UCSD-AML1 (cell line): ENCODE measurements around the gene CEP250.
"Not testable (repeated sequence)": the region's sequence is repeated elsewhere in the genome, so short reads cannot be mapped to it uniquely, and the experiment has no call there.

Experiments used
- DNase-seq: peaks from one replicate; lab custom pipeline; 2025; ENCODE audit not compliant: unreplicated experiment; lab: John Stamatoyannopoulos, UW

CEP250 gene

DNA sequence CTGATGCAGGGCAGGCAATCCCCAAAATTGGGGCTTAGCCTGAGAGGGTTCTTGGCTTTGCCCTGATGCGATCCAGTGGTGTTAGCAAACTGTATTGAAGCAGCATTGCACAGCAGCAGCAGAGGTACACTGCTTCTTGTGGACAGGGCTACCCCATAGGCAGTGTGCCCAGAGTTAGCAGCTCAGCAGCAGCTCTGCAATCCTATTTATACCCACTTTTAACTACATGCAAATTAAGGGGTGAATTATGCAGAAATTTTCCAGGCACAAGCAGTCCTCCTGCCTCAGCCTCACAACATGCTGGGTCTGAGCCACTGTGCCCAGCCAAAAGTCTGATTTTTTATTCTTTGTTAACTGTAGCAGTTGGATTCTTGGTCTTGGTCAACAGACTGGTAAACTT lies 70.2 kb downstream of the CEP250 start:
- no peak for DNase-seq

DNA sequence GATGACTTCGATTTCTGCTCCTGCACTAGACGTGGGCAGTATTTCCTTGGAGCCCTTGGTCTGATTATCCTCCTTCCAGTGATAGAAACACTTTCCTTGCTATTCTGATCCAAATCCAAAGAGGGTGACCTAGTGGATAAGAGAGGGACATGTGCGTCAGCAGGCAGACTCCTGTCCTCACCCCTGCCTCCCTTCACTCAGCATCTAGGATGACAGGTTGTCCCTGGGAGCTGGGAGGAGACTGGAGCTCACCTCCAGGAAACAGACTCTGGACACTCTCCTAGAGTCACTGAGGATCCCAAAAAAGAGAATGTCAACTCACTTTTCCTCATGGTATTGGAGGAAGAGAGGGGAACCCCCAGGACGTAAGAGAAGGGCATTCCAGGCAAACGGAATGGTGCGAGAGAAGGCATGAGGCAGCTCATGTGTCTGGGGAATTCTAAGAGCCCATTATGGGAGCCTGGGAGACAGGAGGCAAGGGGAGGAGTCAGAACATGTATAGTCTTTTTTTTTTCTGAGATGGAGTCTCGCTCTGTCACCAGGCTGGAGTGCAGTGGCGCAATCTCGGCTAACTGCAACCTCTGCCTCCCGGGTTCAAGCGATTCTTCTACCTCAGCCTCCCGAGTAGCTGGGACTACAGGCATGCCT lies 71.8 kb downstream of the CEP250 start:
- DNase-seq = no peak

DNA sequence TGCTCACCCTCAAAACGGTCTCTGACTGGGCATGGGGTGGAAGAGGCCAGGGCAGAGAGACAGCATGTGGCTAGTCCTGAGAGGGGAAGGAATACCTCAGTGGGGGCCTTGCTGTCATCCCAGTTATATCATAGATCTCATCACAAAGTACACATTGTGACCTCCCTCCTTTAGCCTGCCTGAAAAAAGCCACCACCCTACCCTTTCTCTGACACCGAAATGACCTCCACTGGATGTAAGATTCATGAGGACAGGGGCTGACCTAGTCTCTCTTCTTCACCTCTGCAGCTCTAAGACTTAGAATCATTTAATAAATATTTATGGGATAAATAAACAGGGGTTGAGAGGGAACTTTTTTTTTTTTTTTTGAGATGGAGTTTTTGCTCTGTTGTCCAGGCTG lies 74.2 kb downstream of the CEP250 start, which contains the start of gene C20orf173:
Gene C20orf173, minus strand, starts transcription at position 101 of the 400 bp plus-strand sequence. CDS start 279 bp downstream, outside the sequence.
- no peak for DNase-seq

DNA sequence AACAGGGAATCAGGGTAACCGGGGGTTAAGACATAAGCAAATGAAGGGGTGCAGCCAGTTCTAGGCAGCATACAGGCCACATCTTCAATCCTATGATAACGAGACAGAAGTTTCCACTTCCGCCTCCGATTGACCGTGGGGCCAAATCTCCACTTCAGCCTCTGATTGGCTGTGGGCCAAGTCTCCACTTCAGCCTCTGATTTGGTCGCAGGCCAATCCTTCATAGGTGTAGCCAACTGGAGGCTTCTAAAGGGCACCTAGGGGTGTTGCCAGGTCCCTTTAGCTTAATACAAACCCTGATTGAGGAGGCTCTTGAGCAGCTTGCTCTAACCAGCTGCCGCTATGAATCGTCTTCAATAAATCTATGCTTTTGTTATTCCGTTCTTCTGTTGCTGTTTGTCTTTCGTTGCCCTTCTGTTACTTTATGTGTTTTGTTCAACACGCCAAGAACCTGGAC lies 84.4 kb downstream of the CEP250 start:
- DNase-seq = peak; percentile 19

DNA sequence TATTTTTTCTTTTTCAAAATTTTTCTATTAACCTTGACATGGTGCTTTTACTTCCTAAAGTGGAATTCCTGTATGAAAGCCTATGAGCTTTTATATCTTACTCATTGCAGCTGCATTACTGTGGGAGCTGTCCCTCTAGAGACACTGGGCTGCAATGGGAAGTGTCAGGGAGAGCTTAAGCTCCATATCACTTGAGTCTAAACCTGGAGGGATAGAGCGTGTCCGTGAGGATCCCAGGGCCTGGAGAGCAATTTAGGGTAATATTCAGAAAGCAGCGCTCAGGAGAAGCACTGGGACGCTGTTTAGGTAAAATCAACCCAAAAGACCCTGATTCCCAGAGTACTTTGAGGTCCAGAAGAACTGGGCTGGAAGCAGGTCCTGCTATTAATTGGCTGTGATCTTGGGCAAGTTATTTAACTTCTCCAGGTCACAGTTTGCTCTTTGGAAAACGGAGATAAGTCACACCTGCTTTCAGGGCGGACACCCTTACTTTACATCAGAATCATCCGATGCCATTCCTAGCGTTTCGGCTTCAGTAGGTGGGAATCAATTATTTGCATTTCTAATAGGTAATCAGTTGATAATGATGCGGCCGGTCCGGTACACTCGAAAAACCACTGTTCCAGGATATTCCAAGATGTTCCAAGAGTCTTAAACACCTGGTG lies 85.9 kb downstream of the CEP250 start:
- DNase-seq = no peak

DNA sequence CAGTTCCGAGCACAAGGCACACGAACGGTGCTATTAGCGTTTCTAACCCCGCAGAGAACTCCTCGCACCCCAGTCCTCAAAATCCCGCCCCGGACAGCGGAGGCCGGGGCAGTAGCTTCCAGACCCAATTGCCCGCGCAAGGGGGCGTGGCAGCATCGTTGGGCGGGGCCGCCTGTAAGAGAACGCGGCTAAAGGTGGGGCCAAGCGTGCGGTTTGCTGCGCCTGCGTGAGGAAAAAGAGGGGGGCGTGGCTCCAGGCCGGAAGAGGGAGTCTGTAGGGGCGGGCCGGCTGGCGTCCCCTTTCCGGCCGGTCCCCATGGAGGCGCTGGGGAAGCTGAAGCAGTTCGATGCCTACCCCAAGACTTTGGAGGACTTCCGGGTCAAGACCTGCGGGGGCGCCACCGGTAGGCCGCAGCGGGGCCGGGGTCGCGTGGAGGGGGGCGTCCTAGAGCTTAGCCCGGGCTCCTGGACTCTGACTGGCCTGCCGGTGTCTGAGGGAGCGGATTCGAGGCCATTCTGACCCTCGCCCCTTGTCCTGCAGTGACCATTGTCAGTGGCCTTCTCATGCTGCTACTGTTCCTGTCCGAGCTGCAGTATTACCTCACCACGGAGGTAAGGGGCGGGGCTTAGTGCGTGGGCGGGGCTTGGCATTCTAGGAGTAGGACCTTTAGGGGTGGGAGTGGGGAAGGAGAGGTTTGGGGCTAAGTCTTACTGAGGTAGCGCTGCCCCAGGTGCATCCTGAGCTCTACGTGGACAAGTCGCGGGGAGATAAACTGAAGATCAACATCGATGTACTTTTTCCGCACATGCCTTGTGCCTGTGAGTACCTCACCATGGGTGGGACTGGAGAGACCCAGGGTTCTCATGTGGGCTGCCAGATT lies 86.6 kb downstream of the CEP250 start, which contains the start of gene ERGIC3:
Gene ERGIC3, plus strand, starts transcription at position 296 of the 880 bp plus-strand sequence. Its CDS starts 20 bp downstream, at position 316.
- peak; percentile 97 for DNase-seq

DNA sequence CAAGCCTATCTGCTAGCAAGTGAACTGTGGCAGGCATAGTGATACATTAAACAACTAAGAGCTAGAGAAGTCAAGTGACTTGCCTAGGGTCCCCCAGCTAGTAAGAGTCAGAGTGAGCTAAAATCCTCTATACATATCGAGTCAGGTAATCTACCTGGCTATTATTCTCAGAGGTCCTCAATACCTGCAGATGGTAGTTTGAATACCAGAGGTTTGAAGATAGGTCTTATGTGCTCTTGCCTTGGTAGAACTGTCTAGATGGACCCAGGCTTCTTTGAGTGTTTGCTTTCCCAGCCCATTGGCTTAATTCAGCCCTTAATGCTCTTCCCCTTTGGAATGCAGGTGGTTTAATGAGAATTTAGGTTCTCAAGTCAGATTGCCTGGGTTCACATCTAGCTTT lies 87.6 kb downstream of the CEP250 start:
- DNase-seq = no peak

DNA sequence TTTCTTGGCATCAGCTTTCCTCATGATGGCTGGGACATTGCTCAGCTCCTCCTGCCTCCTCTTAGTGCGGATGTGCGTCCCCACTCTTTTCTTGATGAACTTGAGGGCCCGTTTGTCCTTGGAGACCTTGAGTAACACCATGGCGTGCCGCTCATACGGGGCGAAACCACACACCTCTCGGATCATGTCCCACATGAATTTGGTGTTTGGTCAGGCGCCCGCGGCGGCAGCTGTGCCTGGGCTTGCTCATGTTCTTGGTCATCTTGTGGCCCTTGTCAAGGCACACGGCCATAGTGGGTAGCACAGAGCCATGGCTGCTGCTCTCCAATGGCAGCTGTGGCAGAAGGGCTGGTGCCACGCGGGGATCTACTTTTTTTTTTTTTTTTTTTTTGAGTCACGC lies 89.0 kb downstream of the CEP250 start:
- DNase-seq = no peak

DNA sequence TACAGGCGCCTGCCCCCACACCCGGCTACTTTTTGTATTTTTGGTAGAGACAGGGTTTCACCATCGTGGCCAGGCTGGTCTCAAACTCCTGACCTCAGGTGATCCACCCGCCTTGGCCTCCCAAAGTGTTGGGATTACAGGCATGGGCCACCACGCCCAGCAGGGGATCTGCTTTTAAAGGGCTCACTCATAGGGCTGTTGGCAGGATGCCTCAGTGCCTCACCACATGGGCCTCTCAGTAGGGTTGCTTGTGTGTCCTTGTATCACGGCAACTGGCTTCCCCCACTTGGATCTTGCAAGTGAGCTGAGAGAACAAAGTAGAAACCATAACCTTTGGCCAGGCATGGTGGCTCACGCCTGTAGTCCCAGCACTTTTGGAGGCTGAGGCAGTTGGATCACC lies 89.5 kb downstream of the CEP250 start:
- DNase-seq = not testable (repeated sequence)

DNA sequence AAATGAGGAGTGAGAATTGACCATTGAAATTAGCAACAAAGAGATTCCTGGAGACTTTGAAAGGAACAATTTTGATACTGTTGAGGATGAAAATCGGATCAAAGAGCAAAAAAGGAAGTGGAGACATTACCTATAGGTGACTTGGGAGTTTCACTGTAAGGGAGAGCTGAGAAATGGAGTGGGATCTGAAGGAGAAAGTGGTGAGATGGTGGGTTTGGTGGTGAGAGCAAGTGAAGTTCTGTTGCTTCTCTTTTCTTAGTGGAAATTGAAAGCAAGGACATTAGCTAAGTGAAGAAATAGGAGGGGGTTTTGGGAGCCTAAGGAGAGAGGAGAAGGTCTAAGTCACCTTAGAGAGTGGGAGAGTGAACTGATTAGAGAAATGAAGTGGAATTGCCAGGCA lies 90.7 kb downstream of the CEP250 start:
- DNase-seq = no peak

DNA sequence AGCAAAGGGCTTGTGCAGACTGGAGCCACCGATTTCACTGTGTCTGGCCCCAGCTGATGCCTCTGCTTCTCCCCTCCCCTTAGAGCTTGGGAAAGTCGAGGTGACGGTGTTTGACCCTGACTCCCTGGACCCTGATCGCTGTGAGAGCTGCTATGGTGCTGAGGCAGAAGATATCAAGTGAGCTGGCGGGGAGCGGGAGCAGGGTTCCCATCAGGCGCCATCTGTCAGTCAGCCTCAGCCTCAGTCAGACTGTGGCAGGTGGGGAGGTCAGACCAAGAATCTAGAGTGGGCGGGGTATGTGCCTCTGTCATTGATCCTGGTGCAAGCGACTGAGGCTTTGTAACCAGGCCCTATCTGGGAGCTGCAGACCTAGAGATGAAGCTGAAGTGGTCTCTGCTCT lies 91.9 kb downstream of the CEP250 start:
- DNase-seq = no peak

DNA sequence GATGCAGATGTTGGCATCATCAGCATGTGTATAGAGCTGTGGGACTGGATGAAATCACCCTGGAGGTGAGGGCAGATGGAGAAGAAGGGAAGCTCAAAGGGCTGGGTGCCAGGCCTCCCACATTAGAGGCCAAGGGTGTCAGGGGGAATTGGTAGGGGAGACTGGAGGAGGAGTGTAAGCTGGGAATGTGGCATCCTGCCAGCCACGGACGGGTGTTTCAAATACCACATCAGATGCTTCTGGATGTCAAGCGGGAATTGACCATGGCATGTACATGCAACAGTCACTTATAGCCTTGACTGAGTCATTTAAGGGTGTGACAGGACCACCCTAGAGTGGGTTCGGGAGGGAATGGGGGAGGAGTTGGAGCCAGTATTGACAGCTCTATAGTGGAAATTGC lies 96.1 kb downstream of the CEP250 start:
- no peak for DNase-seq

DNA sequence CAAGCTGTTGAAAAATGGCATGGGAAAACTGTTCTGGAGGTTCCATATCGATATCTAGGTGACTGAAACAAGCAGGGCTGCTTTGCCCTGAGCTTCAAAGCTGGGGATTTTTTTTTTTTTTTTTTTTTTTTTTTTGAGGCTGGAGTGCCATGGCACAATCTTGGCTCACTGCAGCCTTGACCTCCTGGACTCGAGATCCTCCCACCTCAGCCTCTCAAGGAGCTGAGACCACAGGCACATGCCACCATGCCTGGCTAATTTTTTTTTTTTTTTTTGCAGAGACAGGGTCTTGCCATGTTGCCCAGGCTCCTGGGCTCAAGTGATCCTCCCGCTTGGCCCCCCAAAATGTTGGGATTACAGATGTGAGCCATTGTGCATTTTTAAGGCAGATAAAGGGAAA lies 97.5 kb downstream of the CEP250 start:
- no peak for DNase-seq

DNA sequence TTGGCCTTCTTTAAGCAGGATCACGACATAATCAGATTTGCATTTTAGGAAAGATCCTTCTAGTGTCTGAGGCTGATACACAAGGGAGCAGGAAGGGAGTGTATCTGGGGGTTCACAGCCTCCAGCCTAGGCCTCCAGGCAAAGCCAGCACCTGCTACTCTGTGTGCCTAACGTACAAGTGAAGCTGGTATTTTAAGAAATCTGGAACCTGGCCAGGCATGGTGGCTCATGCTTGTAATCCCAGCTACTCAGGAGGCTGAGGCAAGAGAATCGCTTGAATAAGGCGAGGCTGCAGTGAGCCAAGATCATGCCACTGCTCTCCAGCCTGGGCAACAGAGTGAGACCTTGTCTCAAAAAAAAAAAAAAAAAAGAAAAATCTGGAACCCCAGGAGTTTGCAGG lies 100.1 kb downstream of the CEP250 start:
- DNase-seq = not testable (repeated sequence)

DNA sequence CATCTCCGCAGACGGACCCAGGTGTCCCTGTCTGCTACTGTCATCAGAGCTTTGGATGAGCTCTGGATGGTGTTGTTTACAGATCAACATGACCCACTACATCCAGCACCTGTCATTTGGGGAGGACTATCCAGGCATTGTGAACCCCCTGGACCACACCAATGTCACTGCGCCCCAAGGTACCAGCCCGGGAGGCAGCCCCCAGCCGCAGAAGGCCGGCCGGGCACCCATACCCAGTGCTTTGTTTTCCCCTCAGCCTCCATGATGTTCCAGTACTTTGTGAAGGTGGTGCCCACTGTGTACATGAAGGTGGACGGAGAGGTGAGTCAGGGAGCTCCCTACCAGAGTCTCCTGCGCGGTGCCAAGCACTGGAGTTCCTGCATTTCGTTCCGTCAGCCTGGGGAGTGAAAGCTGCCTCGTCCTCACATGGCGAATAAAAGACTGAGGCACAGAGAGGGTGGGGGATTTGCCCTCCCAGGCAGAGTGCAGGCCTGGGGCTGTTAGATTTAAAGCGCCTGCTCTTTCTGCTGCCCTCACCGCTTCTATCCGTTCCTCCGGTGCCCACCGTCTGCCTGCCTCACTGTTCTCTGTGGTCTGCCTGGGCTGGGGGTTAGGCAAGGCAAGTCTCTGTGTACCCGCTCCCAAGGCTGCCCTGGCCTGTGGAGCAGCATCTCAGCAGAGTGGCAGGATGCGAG lies 100.7 kb downstream of the CEP250 start:
- no peak for DNase-seq

DNA sequence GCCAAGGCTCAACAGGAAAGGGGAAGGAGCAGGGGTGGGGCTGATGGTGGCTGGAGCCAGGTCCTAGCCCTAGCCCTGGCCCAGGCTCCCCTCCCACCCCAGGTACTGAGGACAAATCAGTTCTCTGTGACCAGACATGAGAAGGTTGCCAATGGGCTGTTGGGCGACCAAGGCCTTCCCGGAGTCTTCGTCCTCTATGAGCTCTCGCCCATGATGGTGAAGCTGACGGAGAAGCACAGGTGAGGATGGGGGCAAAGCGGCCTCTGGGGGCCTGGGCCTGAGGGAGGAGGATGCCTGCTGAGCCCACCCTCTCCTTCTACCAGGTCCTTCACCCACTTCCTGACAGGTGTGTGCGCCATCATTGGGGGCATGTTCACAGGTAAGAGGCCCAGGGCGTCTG lies 101.5 kb downstream of the CEP250 start:
- no peak for DNase-seq

DNA sequence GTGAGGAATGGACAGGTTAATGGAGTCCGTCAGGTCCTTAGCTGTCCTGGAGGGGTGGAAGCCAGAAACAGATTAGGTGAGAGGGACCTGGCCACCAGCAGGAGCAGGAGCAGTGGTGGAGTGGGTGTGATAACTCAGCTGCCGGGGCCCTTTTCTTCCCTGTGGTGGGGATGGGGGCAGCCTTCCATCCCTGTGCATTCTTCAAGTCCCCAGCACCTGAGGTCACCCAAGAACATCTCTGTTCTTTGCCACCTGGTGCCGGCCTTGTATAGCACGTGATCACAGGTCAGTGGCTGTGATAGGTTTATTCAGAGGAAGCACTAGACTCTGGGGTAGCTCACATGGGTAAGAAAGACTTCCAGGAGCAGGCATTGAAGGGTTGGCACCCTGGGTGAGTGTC lies 103.1 kb downstream of the CEP250 start:
- no peak for DNase-seq

DNA sequence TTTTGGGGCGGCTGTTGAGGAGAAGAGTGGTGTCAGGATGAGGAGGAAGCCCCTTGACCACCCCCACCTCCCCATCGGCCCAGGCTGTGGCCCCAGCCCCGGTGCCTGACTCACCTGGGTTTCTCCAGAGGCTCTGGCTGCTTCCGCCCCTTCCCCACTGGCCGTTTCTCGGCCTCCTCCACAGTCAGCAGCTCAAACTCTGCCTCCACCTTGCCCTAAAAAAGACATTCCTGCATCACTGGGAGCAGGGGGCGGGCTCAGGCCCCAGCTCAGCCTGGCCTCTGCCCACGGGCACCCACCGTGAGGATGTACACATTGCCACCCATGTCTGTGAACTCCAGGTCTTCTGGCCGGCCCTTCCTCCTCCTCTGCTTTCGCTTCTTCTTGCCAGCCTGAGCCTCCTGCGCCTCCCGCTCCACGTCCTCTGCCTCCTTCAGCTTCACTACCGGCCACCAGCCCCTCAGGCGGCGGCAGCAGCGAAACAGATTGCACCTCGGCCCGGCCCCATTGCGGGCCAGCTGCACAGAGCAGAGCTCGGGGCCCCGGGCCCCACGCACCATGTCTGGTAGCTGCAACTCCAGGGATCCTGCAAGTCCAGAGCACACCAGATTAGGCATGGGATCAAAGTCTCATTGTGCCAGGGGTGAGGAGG lies 103.8 kb downstream of the CEP250 start:
- DNase-seq = no peak

DNA sequence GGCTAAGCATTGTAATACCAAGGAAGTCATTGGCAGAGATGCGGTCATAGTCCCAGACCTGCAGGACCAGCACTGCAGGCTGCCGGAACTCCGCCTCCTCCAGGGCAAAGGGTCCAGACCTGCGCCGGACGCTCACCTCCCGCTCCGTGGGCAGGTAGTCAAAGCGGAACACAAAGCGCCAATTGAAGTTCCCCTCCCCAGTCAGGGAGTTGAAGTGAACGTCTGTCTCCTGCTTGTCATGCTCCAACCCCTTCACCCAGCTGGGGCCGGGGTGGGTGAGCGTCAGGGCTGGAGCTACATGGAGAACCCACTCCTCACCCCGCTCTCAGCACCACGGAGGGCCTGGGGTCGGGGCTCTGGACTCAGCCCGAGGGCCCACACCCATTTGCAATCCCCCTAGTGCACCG lies 104.7 kb downstream of the CEP250 start:
- no peak for DNase-seq

DNA sequence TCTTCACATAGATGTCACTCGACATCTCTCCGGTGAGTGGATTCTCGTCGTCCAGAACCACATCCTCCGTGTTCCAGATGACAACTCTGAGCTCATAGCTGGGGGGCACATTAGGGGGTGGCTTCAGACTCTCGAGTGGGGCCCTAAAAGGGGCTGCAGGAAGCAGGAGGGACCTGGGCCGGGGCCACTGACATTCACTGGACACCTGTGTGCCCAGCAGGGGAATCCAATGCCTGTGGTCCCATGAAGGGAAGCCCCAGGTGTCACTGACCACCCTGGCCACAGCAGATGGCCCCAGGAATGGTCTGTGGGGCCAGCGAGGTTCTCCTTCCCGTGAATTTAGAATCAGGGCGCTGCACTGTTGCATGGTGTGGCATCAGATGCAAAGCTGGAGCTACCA lies 105.1 kb downstream of the CEP250 start:
- no peak for DNase-seq

DNA sequence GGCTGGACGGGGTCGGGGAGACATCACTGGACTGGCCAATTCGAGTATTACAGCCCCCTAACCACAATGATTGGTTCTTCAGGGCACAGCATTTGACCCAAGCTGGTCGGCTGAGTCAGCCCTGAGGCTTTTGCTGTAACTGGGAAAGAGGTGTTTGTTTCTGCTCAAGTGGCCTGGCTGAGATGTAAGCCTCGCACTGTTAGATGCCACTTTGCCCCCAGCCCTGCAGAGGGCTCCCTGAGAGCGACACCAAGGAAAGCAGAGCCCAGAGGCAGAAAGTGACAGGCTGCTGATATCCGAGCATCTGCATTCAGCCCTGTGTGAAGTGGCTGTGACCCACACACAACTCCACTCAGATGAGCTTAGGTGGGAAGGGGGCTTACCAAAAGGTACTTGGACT lies 105.9 kb downstream of the CEP250 start:
- DNase-seq = peak; percentile 39
